ENCODE data around the gene CCDC12.

Gene CCDC12

GRCh38 chr3:46888705-46889104 lies 87.8 kb downstream of the CCDC12 start:
- no peak for DNase-seq

DNA sequence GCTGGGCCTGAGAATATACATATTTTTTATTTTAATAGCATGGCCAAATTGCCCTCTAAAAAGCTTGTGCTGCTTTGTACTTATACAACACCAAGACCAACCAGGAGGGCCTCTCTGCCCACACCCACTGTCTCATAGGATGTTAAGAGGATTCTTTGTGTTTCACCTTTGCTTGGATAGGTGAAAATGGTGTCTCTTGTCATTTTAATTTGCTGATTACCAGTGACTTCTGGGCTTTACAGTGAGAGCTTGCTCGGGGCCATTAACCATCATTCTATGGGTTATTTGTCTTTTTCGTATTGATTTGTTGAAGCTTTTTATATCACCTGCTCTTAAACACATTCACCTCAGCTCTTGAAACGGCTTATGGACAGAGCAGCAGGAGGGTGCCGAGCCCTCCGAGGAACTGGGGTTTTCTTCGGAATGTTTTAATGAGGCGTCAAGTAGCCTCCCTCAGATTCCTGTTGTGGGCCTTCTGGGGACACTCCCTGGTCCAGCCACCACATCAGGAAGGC lies 88.5 kb downstream of the CCDC12 start:
- no peak for DNase-seq

GRCh38 chr3:46885612-46886011 lies 90.9 kb downstream of the CCDC12 start:
- no peak for DNase-seq

- no peak for DNase-seq
Measured at GRCh38 chr3:46884929-46885328, 91.6 kb downstream of the CCDC12 start.

DNA sequence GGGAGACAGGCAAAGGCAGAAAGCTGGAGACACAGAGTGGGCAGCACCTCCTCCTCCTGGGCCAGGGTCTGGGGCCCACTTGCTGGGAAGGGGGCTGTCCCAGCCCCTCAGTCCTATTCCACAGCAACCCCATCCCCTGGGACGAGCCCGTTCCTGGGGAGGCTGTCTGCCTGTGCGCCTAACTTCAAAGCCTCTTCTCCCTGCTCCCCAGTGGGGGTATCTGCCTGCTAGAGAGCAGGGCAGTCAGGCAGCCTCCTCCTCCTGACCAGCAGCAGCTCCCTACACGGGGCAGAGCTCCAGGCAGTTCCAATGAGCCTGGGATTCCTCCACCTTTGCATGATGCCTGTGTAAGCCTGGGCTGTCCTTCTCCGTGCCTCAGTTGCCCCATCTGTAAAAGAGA lies 92.1 kb downstream of the CCDC12 start:
- no peak for DNase-seq

DNA sequence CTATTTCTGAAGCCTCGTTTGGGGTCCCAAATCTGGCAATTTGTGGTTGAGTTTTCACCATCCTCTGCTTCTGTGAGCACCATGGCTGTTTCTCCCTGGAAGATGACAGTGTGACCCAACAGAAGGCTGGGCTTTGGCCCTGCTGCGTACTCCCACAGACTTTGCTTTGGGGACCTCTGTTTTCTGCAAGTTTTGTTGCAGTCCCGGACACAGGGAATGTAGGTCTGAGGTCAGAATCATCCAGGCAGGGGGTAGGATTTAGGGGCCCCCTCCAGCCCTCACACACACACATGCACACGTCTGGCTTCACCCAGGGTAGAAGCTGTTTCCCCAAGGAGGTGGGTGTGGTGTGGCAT lies 92.7 kb downstream of the CCDC12 start:
- no peak for DNase-seq

GRCh38 chr3:46883054-46883829 lies 93.3 kb downstream of the CCDC12 start:
- no peak for DNase-seq

DNA sequence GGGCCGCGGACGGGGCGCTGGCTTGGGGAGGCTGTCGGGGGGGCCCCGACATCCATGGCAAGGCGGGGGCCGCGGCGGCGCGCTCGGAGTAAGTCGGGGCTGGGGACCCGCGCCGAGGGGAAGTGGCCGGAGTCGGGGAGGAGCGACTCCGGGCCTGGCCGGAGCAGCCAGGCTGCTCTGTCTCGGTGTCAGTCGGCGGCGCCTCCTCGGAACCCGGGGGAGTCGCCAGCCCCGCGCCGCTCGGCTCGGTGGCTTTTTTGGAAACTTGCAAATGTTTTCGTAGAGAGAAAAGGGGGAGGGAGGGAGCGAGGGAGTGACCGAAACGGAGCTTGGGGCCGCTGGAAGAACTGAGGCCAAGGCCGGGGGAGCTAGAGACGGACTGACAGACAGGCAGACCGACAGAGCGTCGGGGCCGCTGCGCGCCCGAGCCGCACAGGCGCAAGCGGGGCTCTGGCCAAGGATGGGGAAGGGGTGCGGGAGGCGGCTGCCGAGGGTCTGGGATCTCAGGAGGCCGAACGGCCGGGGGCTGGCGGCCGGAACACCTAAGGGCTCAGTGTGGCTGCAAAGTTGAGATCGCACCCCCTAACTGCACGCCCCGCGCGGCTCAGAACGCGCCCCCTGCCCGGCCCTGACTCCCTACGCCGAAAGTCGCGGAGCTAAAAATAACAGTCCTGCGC lies 94.0 kb downstream of the CCDC12 start:
- no peak for DNase-seq

GRCh38 chr3:46881596-46882376 lies 94.8 kb downstream of the CCDC12 start:
- no peak for DNase-seq

DNA sequence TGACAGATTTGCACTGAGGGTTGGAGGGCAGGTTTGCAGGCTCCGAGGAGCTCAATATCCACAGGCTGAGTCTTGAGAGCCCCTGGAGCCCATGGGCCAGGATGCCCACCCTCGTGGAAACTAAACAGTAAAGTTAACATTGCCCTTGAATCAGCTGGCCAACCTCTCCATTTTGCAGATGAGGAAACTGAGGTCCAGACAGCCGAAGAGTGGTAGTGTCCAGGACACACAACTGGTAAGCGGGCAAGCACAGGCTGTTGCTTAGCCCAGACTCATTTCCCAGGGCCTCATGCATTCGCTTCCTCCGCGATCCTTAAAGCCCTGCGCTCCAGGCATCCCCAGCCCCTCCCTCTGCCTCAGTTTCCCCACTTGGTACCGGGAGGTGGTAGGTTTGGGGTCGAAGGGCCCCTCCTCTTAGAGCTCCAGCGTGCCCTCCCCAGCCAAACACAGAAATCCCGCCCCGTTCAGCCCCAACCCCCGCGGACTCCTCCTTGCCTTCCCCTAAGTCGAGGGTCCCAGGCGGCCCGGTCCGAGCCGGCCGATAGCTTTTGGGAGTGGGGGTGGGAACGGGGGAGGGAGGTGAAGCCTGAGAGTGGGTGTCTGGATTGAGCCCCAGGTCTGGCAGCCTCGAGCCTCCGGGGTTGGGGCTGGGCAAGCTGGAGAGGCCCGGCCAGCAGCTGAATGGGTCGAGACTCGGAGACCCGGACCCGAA lies 95.5 kb downstream of the CCDC12 start:
- no peak for DNase-seq

- no peak for DNase-seq
Measured at GRCh38 chr3:46878781-46879436, 97.6 kb downstream of the CCDC12 start.

GRCh38 chr3:46877406-46878125 lies 99.0 kb downstream of the CCDC12 start, which contains the start of gene PTH1R:
Gene PTH1R, plus strand, starts transcription at chr3:46877721. Its CDS starts 5,839 bp downstream, at chr3:46883560.
- no peak for DNase-seq

DNA sequence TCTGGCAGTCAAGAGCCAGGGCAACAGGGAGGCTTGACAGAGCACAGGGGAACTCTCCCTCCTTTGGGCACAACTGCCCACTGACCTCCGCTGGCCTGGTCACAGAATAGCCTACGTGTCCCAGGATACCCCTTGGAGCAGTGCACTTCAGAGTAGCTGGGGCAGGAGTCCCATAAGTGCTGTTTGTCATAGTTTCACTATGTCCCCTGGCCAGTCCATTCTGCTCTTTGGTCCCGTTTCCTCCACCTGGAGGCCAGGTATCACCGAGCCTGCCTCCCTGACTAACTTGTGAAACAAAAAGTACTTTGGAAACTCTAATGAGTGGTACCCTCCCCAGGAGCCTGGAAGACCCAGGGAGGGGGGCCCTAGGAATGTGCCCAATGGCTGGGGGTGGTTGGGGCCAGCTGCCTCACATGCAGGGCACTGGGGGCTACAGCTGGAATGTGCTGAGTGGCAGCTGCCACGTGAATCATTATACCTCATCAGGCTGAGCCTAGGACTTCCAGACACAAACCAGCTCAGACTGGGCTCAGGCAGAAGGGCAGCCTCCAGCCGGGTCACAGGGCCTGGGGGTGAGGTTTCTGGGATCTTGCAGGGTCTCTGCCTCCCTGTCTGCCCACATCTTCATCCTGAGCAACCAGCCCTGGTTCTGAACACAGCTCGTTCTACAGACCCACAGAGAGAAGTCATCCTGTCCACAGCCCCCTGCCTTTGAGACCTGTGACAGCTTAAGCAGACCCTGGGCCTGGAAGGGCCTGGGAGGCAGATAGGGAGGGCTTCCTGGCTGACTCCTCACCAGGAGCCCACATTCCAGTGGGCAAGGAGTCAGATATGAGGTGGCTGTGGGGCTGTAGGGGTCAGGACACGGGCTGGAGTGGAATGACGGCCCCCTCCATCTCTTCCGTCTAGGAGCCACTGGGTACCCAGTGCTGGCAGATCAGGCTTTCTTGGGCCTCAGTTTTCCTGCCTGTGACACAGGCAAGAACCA lies 99.9 kb downstream of the CCDC12 start:
- no peak for DNase-seq

DNA sequence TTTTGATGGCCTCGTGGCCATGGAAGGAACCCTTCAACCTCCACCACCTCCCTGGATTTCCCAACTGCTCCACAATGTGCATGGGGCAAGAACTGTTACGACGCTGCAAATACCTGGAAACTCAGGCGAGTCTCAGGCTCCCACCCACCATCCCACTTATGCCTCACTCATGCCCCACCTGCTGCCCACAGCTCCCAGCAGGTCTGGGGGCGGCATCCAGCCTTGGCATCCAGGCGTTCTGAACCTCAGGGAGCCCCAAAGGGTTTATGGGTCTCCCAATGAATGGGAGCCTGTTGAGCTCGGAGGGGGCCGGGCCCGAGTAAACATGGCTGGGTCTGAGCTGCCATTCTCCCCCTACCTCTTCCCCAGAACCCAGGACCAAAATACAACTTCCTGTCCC lies 101.0 kb downstream of the CCDC12 start:
- no peak for DNase-seq

GRCh38 chr3:46874430-46874829 lies 102.1 kb downstream of the CCDC12 start:
- no peak for DNase-seq

DNA sequence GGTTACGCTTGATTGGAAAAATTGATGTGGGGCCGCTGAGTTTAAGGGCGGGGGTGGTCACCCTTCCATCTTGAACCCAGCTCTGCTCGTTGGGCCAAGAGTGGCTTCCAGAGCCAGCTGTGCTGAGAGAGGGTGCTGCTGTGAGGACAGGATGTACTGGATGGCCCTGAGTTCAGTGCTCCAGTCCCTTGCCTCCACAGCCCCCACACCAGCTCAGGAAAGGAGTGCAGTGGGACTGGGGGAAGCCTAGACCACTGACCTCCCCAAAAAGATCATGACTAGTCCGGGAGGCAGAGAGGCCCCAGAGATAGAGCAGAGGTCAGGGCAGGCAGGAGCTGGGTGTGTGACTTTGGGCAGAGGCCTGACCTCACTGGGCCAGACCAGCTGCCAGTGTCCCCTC lies 103.0 kb downstream of the CCDC12 start:
- DNase-seq, result no peak

Measured in NCI-H1092 treated with DMSO at 0.1 percent for 48 hours (cell line).